IMR-90 (cell line): ENCODE data around the gene ENPP6. TPM values are rescaled to one million over a fixed set of nuclear protein-coding genes. Genes with fewer than 3 reads are reported as not detected.

Experiments used
- ATAC-seq: fragments of 200-7000 bp; cut with Tn5 transposase; 2 replicates; pipeline ENCODE4 v1.9.1; 2020; ENCODE audit warnings: low read depth, mild to moderate bottlenecking, moderate library complexity
- BruUV-seq: library from RNA; stranded (reverse); fragments of 400-500 nt; replicated peaks from 2 replicates; lab custom pipeline; 2021; lab: Mats Ljungman, UMichigan
- CTCF ChIA-PET: fragments of 300-600 bp; formaldehyde crosslinking; extraction: SDS; loops from one replicate; lab custom pipeline; 2021; ENCODE audit warnings: antibody characterized with exemption; lab: Yijun Ruan, JAX
- POLR2A ChIA-PET: fragments of 300-600 bp; sonication (Branson Sonifier 250); formaldehyde crosslinking; loops from one replicate; lab custom pipeline; 2022; ENCODE audit warnings: antibody characterized with exemption; ENCODE audit not compliant: unreplicated experiment; lab: Charles Lee
- DNase-seq: peaks from one replicate; pipeline ENCODE4 v3.0.0; 2013
- H2AFZ ChIP-seq: replicated peaks from 2 replicates; pipeline ENCODE3; 2013; ENCODE audit warnings: low read length, mild to moderate bottlenecking; ENCODE audit not compliant: poor library complexity
- H2AK5ac ChIP-seq: 2 replicates; pipeline ENCODE4 v1.6.1; 2013; ENCODE audit warnings: low read depth, low read length, inconsistent platforms
- H2AK9ac ChIP-seq: replicated peaks from 2 replicates; pipeline ENCODE3; 2013; ENCODE audit warnings: mild to moderate bottlenecking, low read depth, low read length, moderate library complexity; ENCODE audit not compliant: poor library complexity
- H2BK120ac ChIP-seq: 2 replicates; pipeline ENCODE4 v1.6.1; 2013; ENCODE audit warnings: low read depth, low read length, inconsistent platforms
- H2BK15ac ChIP-seq: 3 replicates; pipeline ENCODE4 v1.6.1; 2013; ENCODE audit warnings: low read depth, low read length, inconsistent platforms
- H2BK20ac ChIP-seq: 2 replicates; pipeline ENCODE4 v1.6.1; 2013; ENCODE audit warnings: low read depth, mild to moderate bottlenecking, inconsistent platforms, low read length, moderate library complexity
- H2BK5ac ChIP-seq: 2 replicates; pipeline ENCODE4 v1.6.1; 2013; ENCODE audit warnings: mild to moderate bottlenecking, low read depth, low read length, inconsistent platforms; ENCODE audit not compliant: poor library complexity, severe bottlenecking
- H3K14ac ChIP-seq: replicated peaks from 2 replicates; pipeline ENCODE4 v1.6.1; 2013; ENCODE audit warnings: low read depth, low read length, inconsistent platforms
- H3K18ac ChIP-seq: 2 replicates; pipeline ENCODE4 v1.6.1; 2013; ENCODE audit warnings: low read depth, low read length, control low read depth
- H3K23ac ChIP-seq: 2 replicates; pipeline ENCODE4 v1.6.1; 2013; ENCODE audit warnings: low read depth, low read length, inconsistent platforms
- H3K27ac ChIP-seq: 2 replicates; pipeline ENCODE4 v1.5.1; 2013; ENCODE audit warnings: mild to moderate bottlenecking, control low read depth, low read length; ENCODE audit not compliant: insufficient read depth
- H3K27me3 ChIP-seq: 2 replicates; pipeline ENCODE4 v1.6.1; 2013; ENCODE audit warnings: low read length; ENCODE audit not compliant: control insufficient read depth, insufficient read depth
- H3K36me3 ChIP-seq: 2 replicates; pipeline ENCODE4 v1.6.1; 2013; ENCODE audit warnings: low read length, mixed read lengths; ENCODE audit not compliant: control insufficient read depth, insufficient read depth
- H3K4ac ChIP-seq: 2 replicates; pipeline ENCODE4 v1.6.1; 2013; ENCODE audit warnings: low read depth, low read length, inconsistent platforms
- H3K4me1 ChIP-seq: 2 replicates; pipeline ENCODE4 v1.6.1; 2013; ENCODE audit warnings: low read length, mixed read lengths; ENCODE audit not compliant: control insufficient read depth, insufficient read depth
- H3K4me2 ChIP-seq: 2 replicates; pipeline ENCODE4 v1.6.1; 2013; ENCODE audit warnings: low read depth, mild to moderate bottlenecking, control low read depth, low read length, moderate library complexity
- H3K4me3 ChIP-seq: 2 replicates; pipeline ENCODE4 v1.5.1; 2013; ENCODE audit warnings: low read depth, mild to moderate bottlenecking, control low read depth, low read length, moderate library complexity; ENCODE audit not compliant: insufficient read depth
- H3K56ac ChIP-seq: 2 replicates; pipeline ENCODE4 v1.6.1; 2013; ENCODE audit warnings: low read length, inconsistent platforms; ENCODE audit not compliant: insufficient read depth; ENCODE audit errors: extremely low read depth
- H3K79me1 ChIP-seq, 2 experiments: 2 replicates each; pipeline ENCODE4 v1.6.1; 2013; ENCODE audit warnings: low read length in 2 of 2, inconsistent platforms in 1 of 2, low read depth in 1 of 2
- H3K9ac ChIP-seq: 2 replicates; pipeline ENCODE4 v1.6.1; 2013; ENCODE audit warnings: low read depth, low read length, control low read depth
- H3K9me1 ChIP-seq: 2 replicates; pipeline ENCODE4 v1.6.1; 2013; ENCODE audit warnings: low read length, inconsistent platforms; ENCODE audit not compliant: insufficient read depth
- H3K9me3 ChIP-seq: 2 replicates; pipeline ENCODE4 v1.6.1; 2013; ENCODE audit warnings: low read length; ENCODE audit not compliant: control insufficient read depth, insufficient read depth
- H4K20me1 ChIP-seq: 2 replicates; pipeline ENCODE4 v1.6.1; 2013; ENCODE audit warnings: low read length, inconsistent platforms; ENCODE audit not compliant: insufficient read depth
- H4K5ac ChIP-seq: 2 replicates; pipeline ENCODE4 v1.6.1; 2013; ENCODE audit warnings: mild to moderate bottlenecking, low read depth, low read length, control low read depth
- H4K8ac ChIP-seq, 2 experiments: 2 replicates each; pipeline ENCODE4 v1.6.1; 2013; ENCODE audit warnings: low read depth in 2 of 2, low read length in 2 of 2, control low read depth in 1 of 2, inconsistent platforms in 1 of 2
- H4K91ac ChIP-seq: 2 replicates; pipeline ENCODE4 v1.6.1; 2013; ENCODE audit warnings: low read depth, low read length, inconsistent platforms; ENCODE audit not compliant: insufficient read depth
- MXI1 ChIP-seq: IDR thresholded peaks from 2 replicates; pipeline ENCODE4 v1.6.1; 2012; ENCODE audit warnings: low read depth, mild to moderate bottlenecking, low read length, moderate library complexity, borderline replicate concordance
- whole genome bisulfite sequencing, 2 experiments: methylation state at CpG; one replicate each; pipeline versions ENCODE4 v1.1.5 to v1.1.7; 2013; ENCODE audit warnings: missing lambda C conversion rate in 2 of 2; ENCODE audit not compliant: insufficient read length in 1 of 2; ENCODE audit errors: extremely low coverage in 2 of 2; 5-methylcytosine and 5-hydroxymethylcytosine counted together
- dilution Hi-C: fragments of 300-500 bp; cut with HindIII; formaldehyde crosslinking; loops from one replicate; pipeline ENCODE4 v1.14.3; 2018; ENCODE audit warnings: low sequenced_read_pairs; ENCODE audit not compliant: unreplicated experiment
- in situ Hi-C: fragments of 300-500 bp; cut with MboI; formaldehyde crosslinking; loops from 3 replicates; pipeline ENCODE4 v1.14.3; 2019; ENCODE audit warnings: low sequenced_read_pairs, inconsistent platforms, mixed read lengths
- intact Hi-C: fragments of 100-400 bp; cut with micrococcal nuclease; formaldehyde crosslinking; loops from 2 replicates; pipeline ENCODE4 v1.10.0; 2022
- polyA plus RNA-seq, 3 experiments: library from polyadenylated mRNA; depleted of rRNA; stranded (reverse); fragments of >200 nt; gene quantifications; 2 replicates each; pipeline ENCODE4 v1.2.3, GENCODE V29; 2012; ENCODE audit warnings: low replicate concordance in 1 of 3
- total RNA-seq: library from RNA; depleted of rRNA; stranded (reverse); fragments of >200 nt; gene quantifications from 2 replicates; pipeline ENCODE4 v1.2.3, GENCODE V29; 2012

Gene ENPP6
- total and polyA plus RNA-seq, 2 of the 4 experiments (the other 2 are of a cell fraction): not detected

DNA sequence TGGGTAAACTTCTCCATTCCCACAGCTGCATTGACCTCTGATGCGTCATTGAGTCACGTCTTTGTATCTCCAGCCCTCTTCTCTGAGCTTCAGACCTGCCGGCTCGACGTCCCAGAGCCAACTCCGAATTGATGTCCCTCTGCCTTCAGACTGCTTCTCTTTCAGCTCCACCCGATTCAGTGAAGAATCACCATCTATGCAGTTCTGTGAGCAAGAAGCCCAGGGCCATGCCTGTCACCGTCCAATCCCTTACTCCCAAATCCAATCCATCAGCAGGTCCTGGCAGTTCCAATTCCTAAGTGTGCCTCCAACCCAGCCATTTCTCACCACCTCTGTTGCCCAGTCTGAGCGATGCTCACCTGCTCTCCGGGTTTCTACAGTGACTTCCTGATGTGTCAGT, 70.7 kb downstream of the ENPP6 start:
- ATAC-seq (no peak), DNase-seq (no peak)
- no peak overlapping the region for H3K56ac ChIP-seq
- no peak overlapping the region for H3K4me2 ChIP-seq
- ChIA-PET CTCF (interaction anchor here (0.6 kb wide), 2 partner anchors 14 to 667 kb away, joined by 3 to 4 read pairs; no protein-coding TSS in a partner anchor), POLR2A (no interaction called here)
- no peak overlapping the region for H2BK5ac ChIP-seq
- no TSS peak for BruUV-seq
- H4K20me1 ChIP-seq: no peaks in the 10 kb centered on the region
- no peak overlapping the region for H2AFZ ChIP-seq
- H3K9me3 ChIP-seq: no peaks in the 10 kb centered on the region
- H2AK9ac ChIP-seq: no peak overlapping the region
- H4K91ac ChIP-seq: no peak overlapping the region
- H3K9me1 ChIP-seq: no peaks in the 10 kb centered on the region
- no peak for TF ChIP-seq MXI1
- H3K79me1 ChIP-seq: no peaks in the 10 kb centered on the region
- no peak overlapping the region for H3K9ac ChIP-seq
- intact Hi-C loops (no loop called here), dilution Hi-C loops (no loop called here), in situ Hi-C loops (no loop called here)
- H3K4ac ChIP-seq: no peak overlapping the region
- H2BK15ac ChIP-seq: no peak overlapping the region
- no peak overlapping the region for H3K18ac ChIP-seq
- H2BK20ac ChIP-seq: no peak overlapping the region
- no peak overlapping the region for H2AK5ac ChIP-seq
- WGBS, 2 experiments: 59% methylated on average over 5 of the region's 10 CpGs; no CpG with 5 or more reads in 1 of the 2 experiments
- H3K36me3 ChIP-seq: no peaks in the 10 kb centered on the region
- no peak overlapping the region for H3K27ac ChIP-seq
- H4K8ac ChIP-seq: no peak overlapping the region
- H3K23ac ChIP-seq: no peak overlapping the region
- no peak overlapping the region for H3K14ac ChIP-seq
- H2BK120ac ChIP-seq: no peak overlapping the region
- no peaks in the 10 kb centered on the region for H3K4me1 ChIP-seq
- H4K5ac ChIP-seq: no peak overlapping the region
- no peak overlapping the region for H3K4me3 ChIP-seq
- H3K27me3 ChIP-seq: peaks cover 3% of the 10 kb centered on the region; the same call in 1 of the 2 replicates
